DOHH2 (cell line): ENCODE data around the gene HYAL1.

Experiments used
- H3F3A ChIP-seq: fragments of 200-600 bp; sonication (generic), shearing (Covaris generic); 2 replicates; pipeline ENCODE4 v1.6.0; 2016; ENCODE audit warnings: antibody characterized with exemption, mild to moderate bottlenecking; ENCODE audit not compliant: control insufficient read depth, insufficient read depth
- H3K27ac ChIP-seq: fragments of 200-600 bp; sonication (generic); 2 replicates; pipeline ENCODE4 v1.5.1; 2014; ENCODE audit warnings: low read depth, mild to moderate bottlenecking, low read length, moderate library complexity
- H3K27me3 ChIP-seq: fragments of 200-600 bp; sonication (generic); 2 replicates; pipeline ENCODE4 v1.6.1; 2014; ENCODE audit warnings: mild to moderate bottlenecking, low read length, mixed read lengths; ENCODE audit not compliant: control insufficient read depth
- H3K36me3 ChIP-seq: fragments of 200-600 bp; sonication (generic); 2 replicates; pipeline ENCODE4 v1.6.1; 2014; ENCODE audit warnings: mild to moderate bottlenecking, low read length, moderate library complexity, mixed read lengths; ENCODE audit not compliant: control insufficient read depth
- H3K4me1 ChIP-seq: fragments of 200-600 bp; sonication (generic); 2 replicates; pipeline ENCODE4 v1.6.1; 2014; ENCODE audit warnings: mild to moderate bottlenecking, low read length, mixed read lengths; ENCODE audit not compliant: control insufficient read depth
- H3K4me2 ChIP-seq: fragments of 200-600 bp; sonication (generic); 2 replicates; pipeline ENCODE4 v1.6.0; 2014; ENCODE audit warnings: mild to moderate bottlenecking, low read length, moderate library complexity
- H3K4me3 ChIP-seq: fragments of 200-600 bp; sonication (generic); 2 replicates; pipeline ENCODE4 v1.5.1; 2014; ENCODE audit warnings: mild to moderate bottlenecking, low read length, mixed read lengths
- H3K79me2 ChIP-seq: fragments of 200-600 bp; sonication (generic); 2 replicates; pipeline ENCODE4 v1.6.1; 2014; ENCODE audit warnings: mild to moderate bottlenecking, low read length, mixed read lengths; ENCODE audit not compliant: control insufficient read depth
- H3K9me2 ChIP-seq: fragments of 200-600 bp; sonication (generic); replicated peaks from 2 replicates; pipeline ENCODE4 v1.6.1; 2014; ENCODE audit warnings: mild to moderate bottlenecking, low read length, mixed read lengths; ENCODE audit not compliant: control insufficient read depth
- H3K9me3 ChIP-seq: fragments of 200-600 bp; sonication (generic); 2 replicates; pipeline ENCODE4 v1.6.1; 2014; ENCODE audit warnings: antibody characterized with exemption, low read length, mixed read lengths; ENCODE audit not compliant: control insufficient read depth, insufficient read depth
- H4K20me1 ChIP-seq: fragments of 200-600 bp; sonication (generic); 2 replicates; pipeline ENCODE4 v1.6.0; 2014; ENCODE audit warnings: low read depth, mild to moderate bottlenecking, antibody characterized with exemption, low read length, moderate library complexity; ENCODE audit not compliant: control insufficient read depth, insufficient read depth
- EZH2phosphoT487 ChIP-seq: fragments of 200-600 bp; sonication (generic); IDR thresholded peaks from 2 replicates; pipeline ENCODE4 v1.6.1; 2017; ENCODE audit warnings: borderline replicate concordance, mild to moderate bottlenecking, antibody characterized with exemption, low read length, moderate library complexity, mixed read lengths
- TF ChIP-seq, protein P1 (sequence below): fragments of 200-600 bp; sonication (generic); IDR thresholded peaks from one replicate; pipeline ENCODE4 v1.5.1; 2014; ENCODE audit warnings: antibody characterized with exemption, mild to moderate bottlenecking, low read depth, low read length; ENCODE audit not compliant: poor library complexity, severe bottlenecking

HYAL1 gene

DNA sequence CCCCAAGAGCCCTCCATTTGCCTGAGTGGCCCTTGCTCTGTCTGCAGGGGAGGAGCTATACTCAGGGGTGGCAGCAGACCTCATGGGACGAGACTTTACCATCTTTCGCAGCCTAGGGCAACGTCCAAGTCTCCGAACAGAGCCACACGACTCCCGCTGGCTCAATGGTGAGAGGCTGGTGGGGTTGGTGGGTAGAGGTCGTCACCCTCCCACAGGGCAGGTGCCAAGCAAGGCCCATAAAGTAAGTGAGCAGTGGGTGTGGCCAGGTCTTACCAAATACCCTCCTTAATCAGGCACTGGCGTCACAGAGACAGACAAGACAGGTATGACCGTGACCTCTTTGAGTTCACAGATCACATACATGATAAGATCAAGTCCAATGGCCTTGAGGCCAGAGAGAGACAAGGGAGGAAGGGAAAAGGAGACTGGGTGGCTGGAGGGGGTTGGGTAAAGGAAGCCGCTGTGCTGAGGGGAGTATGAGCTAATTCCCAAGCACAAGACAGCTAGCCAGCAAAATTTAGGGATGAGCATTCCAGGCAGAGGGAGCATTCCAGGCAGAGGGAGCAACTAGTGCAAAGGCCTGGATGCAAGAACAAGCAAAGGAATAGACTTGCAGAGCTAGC lies 31.9 kb downstream of the HYAL1 start:
- Histone ChIP-seq H3K36me3 (no peaks in the 10 kb centered on the region), H3F3A (no peaks in the 10 kb centered on the region), H3K4me3 (no peak overlapping the region), H3K27me3 (peaks cover 63% of the 10 kb centered on the region), H3K4me1 (peaks cover 13% of the 10 kb centered on the region), H3K79me2 (no peaks in the 10 kb centered on the region), H4K20me1 (no peaks in the 10 kb centered on the region), H3K9me3 (no peaks in the 10 kb centered on the region), H3K4me2 (no peak overlapping the region), H3K27ac (no peak overlapping the region), H3K9me2 (no peaks in the 10 kb centered on the region)
- TF ChIP-seq, protein P1, sequence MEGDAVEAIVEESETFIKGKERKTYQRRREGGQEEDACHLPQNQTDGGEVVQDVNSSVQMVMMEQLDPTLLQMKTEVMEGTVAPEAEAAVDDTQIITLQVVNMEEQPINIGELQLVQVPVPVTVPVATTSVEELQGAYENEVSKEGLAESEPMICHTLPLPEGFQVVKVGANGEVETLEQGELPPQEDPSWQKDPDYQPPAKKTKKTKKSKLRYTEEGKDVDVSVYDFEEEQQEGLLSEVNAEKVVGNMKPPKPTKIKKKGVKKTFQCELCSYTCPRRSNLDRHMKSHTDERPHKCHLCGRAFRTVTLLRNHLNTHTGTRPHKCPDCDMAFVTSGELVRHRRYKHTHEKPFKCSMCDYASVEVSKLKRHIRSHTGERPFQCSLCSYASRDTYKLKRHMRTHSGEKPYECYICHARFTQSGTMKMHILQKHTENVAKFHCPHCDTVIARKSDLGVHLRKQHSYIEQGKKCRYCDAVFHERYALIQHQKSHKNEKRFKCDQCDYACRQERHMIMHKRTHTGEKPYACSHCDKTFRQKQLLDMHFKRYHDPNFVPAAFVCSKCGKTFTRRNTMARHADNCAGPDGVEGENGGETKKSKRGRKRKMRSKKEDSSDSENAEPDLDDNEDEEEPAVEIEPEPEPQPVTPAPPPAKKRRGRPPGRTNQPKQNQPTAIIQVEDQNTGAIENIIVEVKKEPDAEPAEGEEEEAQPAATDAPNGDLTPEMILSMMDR, result no peak
- no peak for TF ChIP-seq EZH2phosphoT487

DNA sequence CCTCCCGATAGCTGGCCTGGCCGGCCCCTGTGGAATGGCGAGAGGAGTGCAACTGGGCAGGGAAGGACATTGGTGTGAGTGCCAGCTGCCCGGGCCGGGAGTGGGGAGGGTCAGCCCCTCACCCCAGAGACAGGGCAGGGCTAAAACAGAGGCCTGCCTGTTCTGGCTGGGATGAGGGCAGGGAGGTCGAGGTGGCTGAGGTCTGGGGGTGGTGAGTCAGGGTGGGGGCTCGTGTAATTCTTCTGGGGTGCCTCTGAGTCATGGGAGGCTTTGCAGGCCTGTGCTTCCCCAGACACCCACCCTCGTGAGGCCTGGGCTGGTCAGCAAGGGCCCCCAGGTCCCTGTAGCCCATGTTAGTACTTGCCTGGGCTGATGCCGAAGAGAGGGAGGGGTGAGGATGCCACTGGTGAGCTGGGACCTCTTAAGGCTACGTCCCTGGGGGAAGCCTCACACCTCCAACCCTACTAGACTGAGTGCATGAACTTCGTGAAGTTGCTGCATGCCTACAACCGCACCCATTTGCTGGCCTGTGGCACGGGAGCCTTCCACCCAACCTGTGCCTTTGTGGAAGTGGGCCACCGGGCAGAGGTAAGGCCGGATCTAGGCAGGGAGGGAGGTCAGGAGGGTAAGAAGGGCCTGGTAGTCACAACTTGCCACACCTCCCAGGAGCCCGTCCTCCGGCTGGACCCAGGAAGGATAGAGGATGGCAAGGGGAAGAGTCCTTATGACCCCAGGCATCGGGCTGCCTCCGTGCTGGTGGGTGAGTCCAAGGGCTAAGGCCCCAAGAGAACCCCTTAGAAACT lies 32.8 kb downstream of the HYAL1 start:
- peaks cover 13% of the 10 kb centered on the region for H3K4me1 ChIP-seq
- no peaks in the 10 kb centered on the region for H3K9me3 ChIP-seq
- H3K27ac ChIP-seq, result no peak overlapping the region
- no peak overlapping the region for H3K4me2 ChIP-seq
- H3K79me2 ChIP-seq, result no peaks in the 10 kb centered on the region
- peaks cover 62% of the 10 kb centered on the region for H3K27me3 ChIP-seq
- H4K20me1 ChIP-seq, result no peaks in the 10 kb centered on the region
- TF ChIP-seq, protein P1, result no peak
- no peak for TF ChIP-seq EZH2phosphoT487
- H3K4me3 ChIP-seq, result no peak overlapping the region
- no peaks in the 10 kb centered on the region for H3F3A ChIP-seq
- no peaks in the 10 kb centered on the region for H3K9me2 ChIP-seq
- no peaks in the 10 kb centered on the region for H3K36me3 ChIP-seq

DNA sequence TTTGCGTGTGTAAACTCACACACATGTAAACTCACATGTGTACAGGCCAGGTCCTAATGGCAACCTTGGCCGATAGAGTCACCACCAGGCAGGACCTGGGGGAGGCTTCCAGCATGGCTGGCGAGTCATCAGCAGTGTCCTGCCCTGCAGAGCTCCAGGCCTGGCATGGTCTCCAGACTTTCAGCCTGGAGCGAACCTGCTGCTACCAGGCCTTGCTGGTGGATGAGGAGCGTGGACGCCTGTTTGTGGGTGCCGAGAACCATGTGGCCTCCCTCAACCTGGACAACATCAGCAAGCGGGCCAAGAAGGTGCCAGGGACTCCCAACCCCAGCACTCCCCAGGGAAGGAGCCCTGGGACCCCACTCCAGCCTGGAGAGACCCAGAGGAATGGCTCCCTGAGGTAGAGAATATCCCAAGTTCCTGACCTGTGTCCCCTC lies 33.4 kb downstream of the HYAL1 start:
- Histone ChIP-seq H3K9me2 (no peaks in the 10 kb centered on the region), H3K4me3 (no peak overlapping the region), H3K9me3 (no peaks in the 10 kb centered on the region), H3F3A (no peaks in the 10 kb centered on the region), H3K27me3 (peaks cover 55% of the 10 kb centered on the region), H3K4me2 (no peak overlapping the region), H3K4me1 (peaks cover 13% of the 10 kb centered on the region), H4K20me1 (no peaks in the 10 kb centered on the region), H3K36me3 (no peaks in the 10 kb centered on the region), H3K27ac (no peak overlapping the region), H3K79me2 (no peaks in the 10 kb centered on the region)
- TF ChIP-seq, protein P1, result no peak
- TF ChIP-seq EZH2phosphoT487, result no peak
